ENCODE data around the gene CAV1.
A peak's percentile ranks its signal among the peaks of the same experiment; 100 is the strongest.
"Not testable (repeated sequence)": the region's sequence is repeated elsewhere in the genome, so short reads cannot be mapped to it uniquely, and the experiment has no call there.

The CAV1 gene

GRCh38 chr7:116574025-116574822, 49.4 kb downstream of the CAV1 start:
- DNase-seq = no peak

GRCh38 chr7:116575853-116576252, 51.0 kb downstream of the CAV1 start:
- no peak for DNase-seq
- intact Hi-C loops (cut with DNase I) = no loop called here

More at GRCh38 chr7:116574025-116574822, 49.4 kb downstream of the CAV1 start:
- intact Hi-C loops (cut with DNase I) = no loop called here

GRCh38 chr7:116576350-116577319, 51.8 kb downstream of the CAV1 start:
- DNase-seq = no peak
- intact Hi-C loops (cut with DNase I) = no loop called here

GRCh38 chr7:116577320-116577871, 52.6 kb downstream of the CAV1 start:
- no peak for DNase-seq
- intact Hi-C loops (cut with DNase I) = no loop called here

GRCh38 chr7:116578526-116578925, 53.7 kb downstream of the CAV1 start:
- intact Hi-C loops (cut with DNase I) = no loop called here
- no peak for DNase-seq

GRCh38 chr7:116579322-116579721, 54.5 kb downstream of the CAV1 start:
- intact Hi-C loops (cut with DNase I) = no loop called here
- no peak for DNase-seq

- no peak for DNase-seq
- intact Hi-C loops (cut with DNase I) = no loop called here
Observed at GRCh38 chr7:116579835-116580234, 55.0 kb downstream of the CAV1 start.

- intact Hi-C loops (cut with DNase I) = no loop called here
Observed at GRCh38 chr7:116582164-116582732, 57.4 kb downstream of the CAV1 start.

GRCh38 chr7:116582806-116583444, 58.1 kb downstream of the CAV1 start:
- no peak for DNase-seq
- intact Hi-C loops (cut with DNase I) = no loop called here

More at GRCh38 chr7:116582164-116582732, 57.4 kb downstream of the CAV1 start:
- no peak for DNase-seq

- intact Hi-C loops (cut with DNase I) = no loop called here
- no peak for DNase-seq
Observed at GRCh38 chr7:116583653-116584052, 58.8 kb downstream of the CAV1 start.

- DNase-seq = no peak
- intact Hi-C loops (cut with DNase I) = no loop called here
Observed at GRCh38 chr7:116584721-116585120, 59.9 kb downstream of the CAV1 start.

GRCh38 chr7:116585392-116585791, 60.6 kb downstream of the CAV1 start:
- intact Hi-C loops (cut with DNase I) = no loop called here
- DNase-seq = no peak

GRCh38 chr7:116585967-116586366, 61.1 kb downstream of the CAV1 start:
- no peak for DNase-seq
- intact Hi-C loops (cut with DNase I) = no loop called here

- intact Hi-C loops (cut with DNase I); DNase-seq: not testable (repeated sequence)
Observed at GRCh38 chr7:116587200-116587599, 62.4 kb downstream of the CAV1 start.

- DNase-seq = no peak
- intact Hi-C loops (cut with DNase I) = loop anchor here (2.0 kb wide), 1 partner anchor 329 kb away; no protein-coding TSS in a partner anchor
Observed at GRCh38 chr7:116588225-116588624, 63.4 kb downstream of the CAV1 start.

GRCh38 chr7:116588641-116589594, 64.1 kb downstream of the CAV1 start:
- intact Hi-C loops (cut with DNase I) = loop anchor here (2.0 kb wide), 1 partner anchor 330 kb away; no protein-coding TSS in a partner anchor
- DNase-seq = peak in 4 of 42 donors; percentile 16 to 49 (median 20)

GRCh38 chr7:116591202-116592040, 66.6 kb downstream of the CAV1 start:
- intact Hi-C loops (cut with DNase I) = loop anchor here (5.0 kb wide), 1 partner anchor 221 kb away; no protein-coding TSS in a partner anchor
- no peak for DNase-seq

Data from head of caudate nucleus (tissue), 42 donors.